HG02884 (cell line): ENCODE measurements around the gene FOSL1.

Source experiments
- ATAC-seq: cut with Tn5 transposase; IDR thresholded peaks from one replicate; pipeline ENCODE4 v1.9.1; 2021; ENCODE audit warnings: mild to moderate bottlenecking, moderate library complexity; ENCODE audit not compliant: unreplicated experiment

Gene FOSL1

GRCh38 chr11:65883058-65883761, 17.0 kb downstream of the FOSL1 start:
- no peak for ATAC-seq

DNA sequence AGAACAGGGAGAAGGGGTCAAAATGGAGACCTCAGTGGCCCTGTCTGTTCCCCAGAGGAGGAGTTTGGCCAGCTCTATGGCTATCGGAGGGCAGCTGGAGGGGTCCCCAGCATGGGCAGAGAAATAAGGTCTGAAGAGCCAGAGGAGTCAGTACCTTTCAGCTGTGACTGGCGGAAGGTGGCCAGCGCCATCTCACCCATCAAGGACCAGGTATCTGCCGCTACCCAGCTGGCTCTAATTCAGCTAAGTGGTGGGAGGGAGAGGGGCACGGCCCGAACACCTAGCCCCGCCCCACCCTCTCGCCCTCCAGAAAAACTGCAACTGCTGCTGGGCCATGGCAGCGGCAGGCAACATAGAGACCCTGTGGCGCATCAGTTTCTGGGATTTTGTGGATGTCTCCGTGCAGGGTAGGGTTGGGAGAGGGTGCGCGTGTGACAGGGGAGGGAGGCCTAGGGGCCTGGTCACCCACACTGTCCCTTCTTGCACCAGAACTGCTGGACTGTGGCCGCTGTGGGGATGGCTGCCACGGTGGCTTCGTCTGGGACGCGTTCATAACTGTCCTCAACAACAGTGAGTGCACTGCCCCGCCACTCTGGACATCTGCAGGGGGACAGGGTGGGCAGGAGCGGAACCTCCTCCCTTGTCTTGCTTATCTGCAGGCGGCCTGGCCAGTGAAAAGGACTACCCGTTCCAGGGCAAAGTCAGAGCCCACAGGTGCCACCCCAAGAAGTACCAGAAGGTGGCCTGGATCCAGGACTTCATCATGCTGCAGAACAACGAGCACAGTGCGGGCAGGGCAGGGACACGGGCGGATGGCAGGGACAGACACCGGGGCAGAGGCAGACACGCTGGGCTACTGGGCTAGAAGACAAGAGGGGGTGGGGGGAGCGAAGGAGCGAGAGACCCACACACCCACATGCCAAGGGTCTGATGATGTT, 17.8 kb downstream of the FOSL1 start:
- ATAC-seq = no peak

DNA sequence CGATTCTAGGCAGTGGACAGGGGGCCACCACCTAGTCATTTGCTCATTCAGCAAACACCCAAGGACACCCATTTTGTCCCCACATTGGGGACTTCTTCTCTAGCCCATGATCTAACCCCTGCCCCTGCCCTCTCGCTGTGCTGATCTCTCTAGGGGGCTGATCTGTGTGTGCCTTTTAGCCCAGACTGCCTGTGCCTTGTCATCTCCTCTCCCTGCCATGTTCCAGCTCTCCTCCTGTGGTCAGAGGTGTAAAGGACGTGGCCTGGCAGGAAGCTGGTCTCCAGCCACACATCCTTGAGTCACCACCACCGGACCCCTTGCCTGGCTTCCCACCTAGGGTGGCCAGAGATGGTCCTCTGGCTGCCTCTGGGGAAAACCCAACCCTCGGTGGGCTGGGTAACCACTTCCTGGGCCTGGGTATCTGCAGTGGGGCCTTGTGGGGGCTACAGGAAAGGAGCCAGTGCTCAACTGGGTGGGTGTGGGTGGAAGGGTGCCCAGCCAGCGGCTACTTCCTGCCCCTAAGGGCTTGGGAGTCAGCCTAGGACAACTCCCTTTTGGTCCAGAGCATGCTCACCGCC, 19.3 kb downstream of the FOSL1 start:
- ATAC-seq = no peak

DNA sequence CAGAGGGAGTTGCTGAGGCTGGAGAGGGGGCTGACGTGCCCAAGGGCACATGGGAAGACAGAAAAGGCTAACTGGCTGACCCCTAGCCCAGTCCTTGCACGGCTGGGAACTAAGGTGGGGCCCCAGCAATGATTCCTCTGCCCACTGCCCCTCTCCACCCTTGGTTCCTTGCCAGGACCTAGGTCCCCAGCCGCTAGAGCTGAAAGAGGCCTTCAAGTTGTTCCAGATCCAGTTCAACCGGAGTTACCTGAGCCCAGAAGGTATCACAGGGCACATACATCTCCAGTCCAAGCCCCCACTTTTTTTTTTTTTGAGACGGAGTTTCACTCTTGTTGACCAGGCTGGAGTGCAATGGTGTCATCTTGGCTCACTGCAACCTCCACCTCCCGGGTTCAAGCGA, 20.2 kb downstream of the FOSL1 start:
- ATAC-seq = no peak

- ATAC-seq = no peak
Observed at GRCh38 chr11:65879617-65880016, 20.6 kb downstream of the FOSL1 start, which contains the start of gene CTSW. Gene CTSW (plus strand): TSS chr11:65879837. CDS start chr11:65879855, 18 bp downstream.

DNA sequence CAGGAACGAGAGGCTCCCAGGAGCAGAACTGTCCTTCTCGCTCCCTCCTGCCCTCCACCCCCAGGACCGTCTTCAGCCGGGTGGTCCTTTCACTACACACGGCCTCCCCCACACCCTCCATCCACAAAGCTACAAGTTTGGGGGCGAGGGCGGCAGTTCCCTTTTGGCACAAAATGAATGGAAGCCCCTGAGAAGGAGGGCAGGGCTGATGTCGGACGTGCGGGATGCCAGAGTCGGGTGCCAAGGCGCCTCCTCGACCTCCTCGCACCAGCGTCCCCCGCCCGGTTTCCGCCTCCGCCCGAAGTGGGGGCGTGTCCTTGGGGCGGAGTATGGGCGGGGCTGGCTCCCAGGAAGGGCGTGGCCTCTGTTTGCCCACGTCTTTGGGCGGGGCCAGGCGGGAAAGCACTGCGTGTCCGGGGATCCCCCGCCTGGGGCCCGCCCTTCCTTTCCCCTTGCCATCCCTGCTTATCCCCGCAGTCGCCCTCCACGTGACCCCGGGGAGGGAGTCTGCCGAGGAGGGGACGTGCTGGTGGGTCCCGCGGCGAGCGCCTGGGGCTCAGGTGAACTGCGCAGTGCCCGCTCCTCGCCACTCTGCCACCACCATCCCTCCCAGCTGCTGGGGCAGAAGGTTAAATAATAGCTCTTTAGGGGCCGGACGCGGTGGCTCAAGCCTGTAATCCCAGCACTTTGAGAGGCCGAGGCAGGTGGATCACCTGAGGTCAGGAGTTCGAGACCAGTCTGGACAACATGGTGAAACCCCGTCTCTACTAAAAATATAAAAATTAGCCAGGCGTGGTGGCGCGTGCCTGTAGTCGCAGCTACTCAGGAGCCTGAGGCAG, 26.7 kb downstream of the FOSL1 start:
- no peak for ATAC-seq

DNA sequence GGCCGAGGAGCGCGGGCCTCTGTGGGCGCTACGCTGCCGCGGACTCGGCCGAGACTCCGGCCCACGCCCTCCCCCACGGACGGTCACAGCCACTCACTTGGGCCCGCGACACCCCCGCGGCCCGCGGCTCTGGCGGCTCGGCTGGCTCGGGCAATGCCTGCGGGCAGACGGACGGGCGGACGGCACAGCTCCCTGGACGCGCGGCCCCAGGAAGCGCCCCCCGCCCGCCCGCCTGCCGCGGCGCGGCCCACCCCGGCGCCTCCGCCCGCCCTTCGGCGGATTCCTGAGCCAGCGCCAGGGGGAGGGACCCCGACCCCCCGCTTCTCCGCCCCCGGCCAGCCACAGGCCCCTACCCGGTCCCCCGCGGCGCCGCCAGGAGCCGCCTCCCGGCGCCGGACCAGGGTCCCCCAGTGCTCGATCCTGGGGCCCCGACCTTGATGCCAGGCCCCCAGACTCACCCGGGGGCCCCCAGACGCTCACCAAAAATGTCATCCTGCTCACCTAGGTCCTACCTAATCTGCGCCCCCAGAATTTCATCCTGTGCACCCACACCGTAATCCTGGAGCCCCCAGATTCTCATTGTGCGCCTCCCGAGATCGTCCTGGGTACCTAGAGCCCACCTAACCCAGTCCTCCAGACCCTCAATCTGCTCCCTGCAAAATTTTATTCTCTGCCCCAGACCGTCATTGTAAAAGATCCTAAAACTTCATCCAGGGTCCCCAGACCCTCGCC, 27.4 kb downstream of the FOSL1 start, which contains the start of gene EFEMP2:
TSS of gene EFEMP2 (minus strand) at position 215 of the 732 bp plus-strand sequence. CDS start 446 bp downstream, outside the sequence.
- no peak for ATAC-seq

- no peak for ATAC-seq
Observed at GRCh38 chr11:65871811-65872548, 28.2 kb downstream of the FOSL1 start.

DNA sequence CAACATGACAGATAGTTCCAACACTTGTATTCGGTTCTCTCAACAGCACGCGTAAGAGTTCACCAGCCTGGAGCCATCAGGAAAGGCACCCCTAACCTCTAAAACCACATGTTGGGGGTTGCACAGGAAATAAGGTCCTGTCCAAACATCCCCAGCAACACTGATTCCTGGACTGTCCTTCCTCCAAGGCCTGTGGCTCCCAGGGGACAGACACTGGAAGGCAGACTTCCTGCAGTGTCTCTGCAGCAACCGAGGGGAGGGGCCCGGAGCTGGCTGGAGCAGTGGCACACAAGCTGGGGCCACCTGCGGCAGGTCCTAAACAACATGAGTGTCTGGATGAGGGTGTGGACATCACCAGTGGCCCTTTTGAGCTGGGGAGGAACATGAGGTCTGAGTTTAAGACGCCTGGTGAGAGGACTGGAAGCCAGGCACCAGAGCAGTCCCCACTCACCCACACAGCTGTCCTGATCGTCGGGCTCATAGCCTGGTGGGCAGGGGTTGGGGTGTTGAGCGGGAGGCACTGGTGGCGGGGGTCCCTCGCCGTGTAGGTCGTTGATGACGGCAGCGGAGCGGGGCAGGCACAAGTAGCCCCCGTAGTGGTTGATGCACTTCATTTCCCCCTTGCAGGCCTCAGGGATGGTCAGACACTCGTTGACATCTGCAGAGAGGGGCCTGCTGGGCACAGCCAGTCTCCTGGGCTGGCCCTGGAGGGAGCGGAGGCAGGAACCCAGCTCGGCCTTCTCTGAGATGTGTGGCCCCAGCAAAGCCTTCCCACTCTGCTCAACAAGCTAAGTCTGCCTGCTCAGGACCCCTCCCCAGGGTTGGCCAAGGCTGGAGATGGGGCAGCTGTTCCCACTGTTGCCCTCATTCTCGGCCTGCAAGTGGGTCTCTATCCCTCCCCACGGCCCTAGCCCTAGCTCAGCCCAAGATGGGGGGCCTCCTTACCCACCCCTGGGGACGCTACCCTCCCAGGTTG, 29.2 kb downstream of the FOSL1 start:
- ATAC-seq = no peak

GRCh38 chr11:65870307-65870658, 29.9 kb downstream of the FOSL1 start:
- ATAC-seq = no peak

GRCh38 chr11:65869643-65870306, 30.4 kb downstream of the FOSL1 start:
- ATAC-seq = no peak

DNA sequence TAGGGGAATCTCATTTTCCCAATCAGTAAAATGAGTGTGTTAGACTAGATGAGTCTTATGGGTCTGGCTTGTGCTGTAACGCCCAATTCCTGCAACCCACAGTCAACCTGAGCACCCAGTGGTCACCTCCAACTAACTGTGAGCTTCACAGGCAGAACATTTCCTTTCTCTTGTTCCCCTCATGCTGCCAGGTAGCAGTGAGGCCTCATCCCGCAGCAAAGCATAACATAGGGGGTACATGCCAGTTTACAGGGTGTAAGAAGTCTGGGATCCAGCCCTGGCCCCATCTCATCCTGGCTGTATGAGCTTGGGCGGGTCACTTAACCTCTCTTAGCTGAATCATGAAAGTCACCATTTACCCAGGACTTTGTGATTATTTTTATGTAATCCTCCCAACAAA, 31.3 kb downstream of the FOSL1 start:
- ATAC-seq = no peak

- ATAC-seq = no peak
Observed at GRCh38 chr11:65868076-65868667, 32.0 kb downstream of the FOSL1 start.

DNA sequence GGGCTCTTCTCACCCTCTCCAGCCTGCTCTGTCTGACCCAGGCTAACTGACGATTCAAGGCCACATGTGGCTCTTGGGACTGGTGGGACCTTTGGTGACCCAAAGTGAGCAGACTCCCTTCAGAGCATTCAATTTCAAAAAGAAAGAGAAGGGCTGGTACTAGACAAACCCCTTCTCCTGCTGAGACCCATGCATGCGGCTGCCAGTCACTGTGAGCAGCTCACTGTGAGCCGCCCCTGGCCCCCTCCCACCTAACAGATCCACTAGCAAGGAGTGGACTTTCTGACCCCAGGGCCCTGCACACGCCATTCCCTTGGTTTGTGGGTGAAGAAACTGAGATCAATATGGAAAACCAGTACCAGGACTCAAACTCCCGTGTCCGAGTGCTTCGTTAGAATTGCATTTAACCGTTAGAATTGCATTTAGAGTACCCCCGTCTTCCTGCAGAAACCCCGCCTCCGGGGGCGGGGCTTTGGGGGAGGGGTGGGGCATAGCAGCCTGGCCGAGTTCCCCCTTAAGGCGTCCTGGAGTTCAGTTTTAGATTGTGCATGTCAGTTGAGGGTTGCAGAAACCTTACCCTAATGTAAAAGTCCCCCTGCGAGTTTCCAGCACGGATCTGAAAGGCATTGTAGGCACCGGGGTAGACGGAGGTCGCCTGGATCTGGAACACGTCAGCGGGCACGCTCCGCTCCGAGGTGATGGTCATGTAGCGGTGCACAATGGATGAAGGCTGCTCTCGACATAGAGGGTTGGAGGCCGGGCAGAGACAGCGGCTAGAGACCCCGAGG, 32.7 kb downstream of the FOSL1 start:
- ATAC-seq = no peak

DNA sequence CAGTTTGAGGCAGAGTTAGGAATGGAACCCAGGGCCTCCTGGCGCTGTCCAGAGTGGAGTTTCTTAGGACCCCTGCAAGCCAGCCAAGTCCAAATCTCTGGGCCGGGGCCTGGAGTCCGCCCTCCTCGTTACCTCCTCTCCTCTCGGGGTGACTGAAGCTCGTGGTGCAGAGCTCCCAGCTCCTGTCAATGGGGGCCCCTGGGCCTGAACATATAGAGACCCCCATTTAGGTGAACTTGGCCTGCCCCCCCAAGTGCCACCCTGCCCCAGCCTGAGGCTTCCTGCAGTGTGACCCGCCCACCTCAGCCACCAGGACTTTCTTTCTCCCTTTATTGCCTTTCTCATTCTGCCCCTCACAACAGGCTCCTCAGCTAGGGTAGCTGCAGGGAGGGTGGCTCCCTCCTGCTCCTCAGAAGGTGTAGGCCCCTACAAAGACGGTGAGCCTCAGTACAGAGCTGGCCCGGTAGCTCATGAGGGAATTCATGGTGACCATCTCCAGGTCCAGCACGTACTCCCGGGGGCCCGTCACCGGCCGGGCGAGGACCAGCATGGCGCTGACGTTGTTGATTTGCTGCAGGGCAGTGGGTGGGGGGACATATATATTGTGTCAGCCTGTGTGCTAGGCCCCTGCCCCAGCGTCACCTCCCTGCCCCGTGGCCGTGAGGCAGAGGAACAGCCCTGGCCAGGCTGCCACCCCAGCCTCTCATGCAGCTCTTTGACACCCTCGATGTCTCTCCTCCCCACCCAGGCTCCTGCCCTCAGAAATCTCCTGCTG, 33.5 kb downstream of the FOSL1 start:
- no peak for ATAC-seq
